ENCODE results near the gene WWOX.
"Not testable (repeated sequence)": the region's sequence is repeated elsewhere in the genome, so short reads cannot be mapped to it uniquely, and the experiment has no call there.

The WWOX gene

DNA sequence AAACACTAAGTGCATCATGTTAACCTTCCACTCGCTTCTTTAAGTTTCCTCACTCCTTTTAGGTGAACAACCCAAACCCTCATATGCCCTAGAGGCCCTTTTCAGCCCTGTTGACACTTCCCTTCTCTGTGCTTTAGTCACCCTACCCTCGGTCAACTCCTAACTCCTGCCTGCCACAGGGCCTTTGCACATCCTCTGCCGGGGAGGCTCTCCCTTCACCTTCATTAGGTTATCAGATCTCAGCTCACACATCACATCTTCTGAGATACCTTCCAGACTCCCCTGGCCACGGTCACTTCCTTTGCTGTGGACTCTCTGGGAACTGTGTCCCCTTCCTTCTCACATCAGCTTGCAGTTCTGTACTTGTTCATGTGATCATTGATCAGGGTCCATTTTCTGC lies 926.7 kb downstream of the WWOX start:
- no peak for DNase-seq (ENCODE audit: low read depth)

DNA sequence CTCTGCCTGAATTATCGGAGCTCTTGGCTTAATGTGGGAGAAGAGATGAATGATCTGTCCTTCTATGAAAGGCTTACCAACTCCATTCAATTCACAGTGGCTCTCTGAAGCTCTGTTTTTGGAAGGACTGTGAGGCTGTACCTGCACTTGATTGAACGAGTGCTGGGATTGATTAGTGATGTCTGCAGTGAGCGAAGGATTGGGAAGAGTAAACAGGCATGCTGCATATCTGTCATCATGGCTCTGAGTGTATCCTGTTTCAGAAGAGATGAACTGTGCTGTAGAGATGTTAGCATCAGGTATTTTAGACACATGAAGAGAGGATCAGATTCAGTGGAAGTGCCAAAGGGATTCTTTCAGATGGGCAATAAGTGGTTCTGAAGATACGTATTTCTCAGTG lies 937.1 kb downstream of the WWOX start:
- no peak for DNase-seq (ENCODE audit: low read depth)

- DNase-seq (ENCODE audit: low read depth) = no peak
Observed at GRCh38 chr16:79037521-79038373, 938.3 kb downstream of the WWOX start.

- DNase-seq (ENCODE audit: low read depth) = no peak
Observed at GRCh38 chr16:79041206-79041605, 941.8 kb downstream of the WWOX start.

GRCh38 chr16:79042141-79042540 lies 942.7 kb downstream of the WWOX start:
- DNase-seq (ENCODE audit: low read depth) = no peak

- no peak for DNase-seq (ENCODE audit: low read depth)
Observed at GRCh38 chr16:79042886-79043285, 943.4 kb downstream of the WWOX start.

GRCh38 chr16:79045191-79045590 lies 945.7 kb downstream of the WWOX start:
- no peak for DNase-seq (ENCODE audit: low read depth)

- no peak for DNase-seq (ENCODE audit: low read depth)
Observed at GRCh38 chr16:79047337-79047736, 947.9 kb downstream of the WWOX start.

GRCh38 chr16:79049040-79049439 lies 949.6 kb downstream of the WWOX start:
- no peak for DNase-seq (ENCODE audit: low read depth)

GRCh38 chr16:79050063-79050462 lies 950.6 kb downstream of the WWOX start:
- no peak for DNase-seq (ENCODE audit: low read depth)

GRCh38 chr16:79051313-79051712 lies 951.9 kb downstream of the WWOX start:
- DNase-seq (ENCODE audit: low read depth) = no peak

GRCh38 chr16:79052198-79052597 lies 952.7 kb downstream of the WWOX start:
- DNase-seq (ENCODE audit: low read depth) = not testable (repeated sequence)

- no peak for DNase-seq (ENCODE audit: low read depth)
Observed at GRCh38 chr16:79053577-79053976, 954.1 kb downstream of the WWOX start.

DNA sequence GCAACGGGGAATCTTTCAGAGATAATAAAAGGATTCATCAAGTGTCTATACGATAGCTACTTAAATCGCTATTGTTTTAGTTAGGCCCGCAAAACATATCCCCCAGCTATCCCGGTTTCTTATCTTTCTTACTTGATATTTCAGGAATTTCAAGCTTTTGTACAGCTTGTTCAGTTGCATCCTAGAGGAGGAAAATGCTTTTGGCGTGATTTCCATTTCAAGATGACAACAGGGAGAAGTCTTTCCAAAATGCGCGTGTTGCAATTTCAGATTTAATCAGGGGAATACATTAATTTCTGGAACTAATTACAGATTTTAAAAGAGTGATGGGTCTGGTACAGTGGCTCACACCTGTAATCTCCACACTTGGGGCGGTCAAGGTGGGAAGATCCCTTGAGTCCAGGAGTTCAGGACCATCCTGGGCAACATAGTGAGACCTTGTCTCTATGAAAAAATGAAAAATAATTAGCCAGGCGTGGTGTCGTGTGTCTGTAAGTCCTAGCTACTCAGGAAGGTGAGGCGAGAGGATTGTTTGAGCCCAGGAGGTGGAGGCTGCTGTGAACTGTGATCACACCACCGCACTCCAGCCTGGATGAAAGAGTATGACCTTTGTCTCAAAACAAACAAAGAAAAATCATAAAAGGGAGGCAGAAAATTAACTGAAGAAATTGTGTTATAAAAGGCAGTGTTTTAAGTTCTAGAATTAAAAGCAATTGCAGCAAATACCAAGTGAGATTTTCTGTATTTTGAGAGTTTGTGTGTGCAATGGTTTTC lies 954.9 kb downstream of the WWOX start:
- no peak for DNase-seq (ENCODE audit: low read depth)

- DNase-seq (ENCODE audit: low read depth) = no peak
Observed at GRCh38 chr16:79055251-79055970, 956.0 kb downstream of the WWOX start.

- DNase-seq (ENCODE audit: low read depth) = no peak
Observed at GRCh38 chr16:79061181-79061580, 961.7 kb downstream of the WWOX start.

DNA sequence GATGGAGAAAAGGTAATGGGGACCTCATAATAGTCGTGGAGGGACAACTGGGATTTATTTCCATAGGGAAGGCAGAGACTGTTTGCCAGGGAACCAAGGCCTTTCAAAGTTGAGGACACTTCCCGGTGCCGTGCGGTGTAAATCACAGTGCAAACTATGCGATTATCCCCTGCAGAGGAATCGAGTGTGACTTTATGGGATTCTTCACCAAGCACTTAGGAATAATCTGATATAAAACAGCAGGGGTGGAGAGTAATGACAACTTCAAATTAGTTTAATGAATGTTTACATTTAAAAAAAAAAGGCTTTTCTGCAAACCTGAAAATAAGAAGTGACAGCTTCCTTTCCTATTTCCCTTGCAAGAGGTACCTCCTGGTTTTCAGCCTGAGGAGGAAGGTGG lies 962.9 kb downstream of the WWOX start:
- DNase-seq (ENCODE audit: low read depth) = no peak

DNA sequence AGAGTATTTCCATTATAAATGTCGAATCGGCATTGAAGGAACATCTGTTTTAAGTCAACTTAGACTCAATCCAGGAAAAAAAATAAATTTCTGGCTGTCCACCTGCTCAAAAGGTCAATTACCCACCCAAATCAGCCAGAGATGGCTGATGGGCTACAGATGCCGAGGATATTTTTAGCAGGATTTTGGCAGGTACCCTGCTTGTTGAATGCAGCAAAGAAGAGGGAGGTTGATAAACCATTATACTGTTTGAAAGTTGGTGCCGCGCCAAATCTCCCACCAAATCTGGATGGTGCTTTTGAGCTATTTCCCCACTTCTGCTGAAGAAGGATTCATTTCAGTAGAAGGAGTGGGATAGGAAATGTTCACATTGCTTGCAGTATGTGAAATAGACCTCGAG lies 963.4 kb downstream of the WWOX start:
- no peak for DNase-seq (ENCODE audit: low read depth)

DNA sequence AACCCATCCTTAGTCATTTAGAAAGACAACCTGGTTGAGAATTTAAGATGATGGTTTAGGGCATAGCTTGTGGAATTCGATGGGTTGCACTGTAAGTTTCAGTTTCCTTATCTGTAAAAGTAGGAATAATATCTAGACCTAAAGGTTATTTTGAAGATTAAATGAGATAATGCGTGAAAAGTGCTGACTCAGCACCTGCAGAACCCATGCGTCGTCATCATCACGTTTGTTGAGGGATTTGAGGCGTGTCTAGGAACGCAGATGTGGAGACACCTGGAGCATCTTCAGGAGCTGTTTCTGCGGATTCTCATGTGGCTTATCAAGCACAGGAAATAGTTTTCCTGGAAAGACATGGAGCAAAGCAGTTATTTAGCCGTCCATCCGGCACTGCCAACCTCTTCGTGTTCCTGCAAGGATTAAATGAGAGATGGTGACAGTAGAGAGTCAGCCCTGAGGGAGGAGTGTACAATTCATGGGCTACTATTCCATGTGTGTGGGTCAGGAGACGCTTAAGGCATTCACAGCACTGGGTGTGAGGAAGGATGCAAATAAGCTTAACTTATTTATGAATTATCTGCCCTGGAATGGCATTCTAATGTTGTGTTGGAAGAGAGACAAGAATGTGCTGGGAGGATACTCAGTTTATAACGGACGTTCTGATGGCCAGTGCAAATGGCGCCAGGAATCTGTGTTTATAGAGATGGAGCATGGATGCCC lies 965.0 kb downstream of the WWOX start:
- DNase-seq (ENCODE audit: low read depth) = no peak

DNA sequence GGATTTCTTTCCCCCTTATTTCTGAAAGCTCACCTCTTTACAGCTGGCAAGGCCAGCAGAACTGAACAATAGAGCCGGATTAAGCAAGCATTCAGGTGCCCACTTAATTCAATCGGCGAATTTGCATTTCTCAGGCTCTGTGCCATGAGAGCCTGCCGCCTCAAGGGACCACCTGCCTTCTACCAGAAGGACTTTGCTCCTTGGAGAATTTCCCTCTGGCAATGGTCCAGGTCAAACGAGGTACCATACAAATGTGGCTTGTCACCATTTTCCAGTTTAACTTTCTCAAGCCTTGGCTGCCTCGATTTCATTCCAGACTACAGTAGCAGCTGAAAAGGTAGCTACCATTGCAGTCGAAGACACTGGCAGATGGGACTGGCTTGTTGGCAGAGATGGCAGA lies 967.1 kb downstream of the WWOX start:
- DNase-seq (ENCODE audit: low read depth) = no peak

GRCh38 chr16:79067600-79067999 lies 968.1 kb downstream of the WWOX start:
- no peak for DNase-seq (ENCODE audit: low read depth)

- DNase-seq (ENCODE audit: low read depth) = no peak
Observed at GRCh38 chr16:79069121-79069520, 969.7 kb downstream of the WWOX start.

All from activated T-helper 1 cell treated with Interleukin-2 at 50 U/mL for 16 hours (primary cell).